OCI-LY1 (cell line): ENCODE data around the gene MARS1.

Experiments
- H2AFZ ChIP-seq: fragments of 200-600 bp; sonication (generic), shearing (Covaris generic); 2 replicates; pipeline ENCODE4 v1.6.0; 2014; ENCODE audit warnings: antibody characterized with exemption, mild to moderate bottlenecking, low read length
- H3F3A ChIP-seq: fragments of 200-600 bp; sonication (generic), shearing (Covaris generic); 2 replicates; pipeline ENCODE4 v1.6.0; 2014; ENCODE audit warnings: mild to moderate bottlenecking, antibody characterized with exemption, low read length, moderate library complexity; ENCODE audit not compliant: insufficient read depth
- H3K27ac ChIP-seq: fragments of 200-600 bp; sonication (generic); 2 replicates; pipeline ENCODE4 v1.5.1; 2014; ENCODE audit warnings: low read length, mixed run types, mild to moderate bottlenecking, low read depth; ENCODE audit not compliant: poor library complexity, severe bottlenecking
- H3K27me3 ChIP-seq: fragments of 200-600 bp; sonication (generic); 2 replicates; pipeline ENCODE4 v1.6.0; 2014; ENCODE audit warnings: antibody characterized with exemption, mild to moderate bottlenecking, low read length, moderate library complexity; ENCODE audit not compliant: insufficient read depth
- H3K36me3 ChIP-seq: fragments of 200-600 bp; sonication (generic); 2 replicates; pipeline ENCODE4 v1.6.1; 2014; ENCODE audit warnings: mild to moderate bottlenecking, antibody characterized with exemption, low read length, moderate library complexity, mixed read lengths; ENCODE audit not compliant: insufficient read depth
- H3K4me1 ChIP-seq: fragments of 200-600 bp; sonication (generic); 2 replicates; pipeline ENCODE4 v1.5.1; 2014; ENCODE audit warnings: mild to moderate bottlenecking, low read length, moderate library complexity; ENCODE audit not compliant: insufficient read depth, severe bottlenecking
- H3K4me2 ChIP-seq: fragments of 200-600 bp; sonication (generic), shearing (Covaris generic); 2 replicates; pipeline ENCODE4 v1.6.1; 2014; ENCODE audit warnings: low read length
- H3K4me3 ChIP-seq: fragments of 200-600 bp; sonication (generic); 2 replicates; pipeline ENCODE4 v1.5.1; 2014; ENCODE audit warnings: low read length, low read depth, mild to moderate bottlenecking, mixed read lengths; ENCODE audit not compliant: poor library complexity, severe bottlenecking
- H3K79me2 ChIP-seq: fragments of 200-600 bp; shearing (Covaris generic); 2 replicates; pipeline ENCODE4 v1.6.1; 2016; ENCODE audit warnings: mixed run types, low read length, mixed read lengths; ENCODE audit not compliant: insufficient read depth
- H3K9ac ChIP-seq: fragments of 200-600 bp; sonication (generic), shearing (Covaris generic); 2 replicates; pipeline ENCODE4 v1.6.1; 2014; ENCODE audit warnings: mild to moderate bottlenecking, low read length, mixed read lengths
- H3K9me2 ChIP-seq: fragments of 200-600 bp; sonication (generic), shearing (Covaris generic); 2 replicates; pipeline ENCODE4 v1.6.1; 2014; ENCODE audit warnings: low read depth, mild to moderate bottlenecking, low read length, mixed read lengths
- H3K9me3 ChIP-seq: fragments of 200-600 bp; shearing (Covaris generic); 2 replicates; pipeline ENCODE4 v1.6.1; 2014; ENCODE audit warnings: low read length, mixed read lengths
- H4K20me1 ChIP-seq: fragments of 200-600 bp; sonication (generic), shearing (Covaris generic); 2 replicates; pipeline ENCODE4 v1.6.0; 2016; ENCODE audit warnings: mild to moderate bottlenecking, low read length; ENCODE audit not compliant: insufficient read depth
- CTCF ChIP-seq: fragments of 200-600 bp; sonication (generic), shearing (Covaris generic); IDR thresholded peaks from 2 replicates; pipeline ENCODE4 v1.5.1; 2017; ENCODE audit warnings: mild to moderate bottlenecking, antibody characterized with exemption, low read length, moderate library complexity, mixed read lengths
- EZH2 ChIP-seq: fragments of 200-600 bp; sonication (generic), shearing (Covaris generic); IDR thresholded peaks from 2 replicates; pipeline ENCODE4 v1.8.0; 2017; ENCODE audit warnings: borderline replicate concordance, mixed run types, mild to moderate bottlenecking, antibody characterized with exemption, low read length, moderate library complexity, mixed read lengths

MARS1 gene

GRCh38 chr12:57530396-57531142 is 42.7 kb downstream of the MARS1 start:
- Histone ChIP-seq H3K9me2 (no peaks in the 10 kb centered on the region), H3K27ac (no peak overlapping the region), H3K9ac (no peak overlapping the region), H3F3A (no peaks in the 10 kb centered on the region), H4K20me1 (no peaks in the 10 kb centered on the region), H3K4me1 (no peaks in the 10 kb centered on the region), H3K79me2 (no peaks in the 10 kb centered on the region), H3K27me3 (no peaks in the 10 kb centered on the region), H3K4me2 (no peak overlapping the region), H3K4me3 (no peak overlapping the region), H3K36me3 (peaks cover 86% of the 10 kb centered on the region), H2AFZ (no peak overlapping the region), H3K9me3 (no peaks in the 10 kb centered on the region)
- TF ChIP-seq EZH2 (no peak), CTCF (no peak)

GRCh38 chr12:57531836-57532235 is 44.0 kb downstream of the MARS1 start:
- Histone ChIP-seq H4K20me1 (no peaks in the 10 kb centered on the region), H3K9me2 (no peaks in the 10 kb centered on the region), H3F3A (no peaks in the 10 kb centered on the region), H3K9me3 (no peaks in the 10 kb centered on the region), H3K4me3 (no peak overlapping the region), H3K27ac (no peak overlapping the region), H3K9ac (no peak overlapping the region), H2AFZ (no peak overlapping the region), H3K36me3 (peaks cover 78% of the 10 kb centered on the region), H3K79me2 (no peaks in the 10 kb centered on the region), H3K4me2 (no peak overlapping the region), H3K27me3 (no peaks in the 10 kb centered on the region), H3K4me1 (no peaks in the 10 kb centered on the region)
- TF ChIP-seq CTCF, result no peak
- no peak for TF ChIP-seq EZH2

GRCh38 chr12:57533108-57533507 is 45.2 kb downstream of the MARS1 start:
- no peak for TF ChIP-seq EZH2
- TF ChIP-seq CTCF, result no peak
- Histone ChIP-seq H3K36me3 (peaks cover 73% of the 10 kb centered on the region), H4K20me1 (no peaks in the 10 kb centered on the region)

More at GRCh38 chr12:57533108-57533507, 45.2 kb downstream of the MARS1 start:
- Histone ChIP-seq H3F3A (no peaks in the 10 kb centered on the region), H3K9me2 (no peaks in the 10 kb centered on the region), H3K9me3 (no peaks in the 10 kb centered on the region), H3K9ac (no peak overlapping the region), H3K27me3 (no peaks in the 10 kb centered on the region), H2AFZ (no peak overlapping the region), H3K27ac (no peak overlapping the region), H3K4me2 (no peak overlapping the region), H3K4me3 (no peak overlapping the region), H3K79me2 (no peaks in the 10 kb centered on the region), H3K4me1 (no peaks in the 10 kb centered on the region)
